A549 (cell line): Measurements from ENCODE around the gene PRR15L. TPM values are rescaled to one million over a fixed set of nuclear protein-coding genes. Genes with fewer than 3 reads are reported as not detected.

Source experiments
- ATAC-seq, 2 experiments: fragments of 200-7000 bp in 1 of 2; fragments of >200 bp in 1 of 2; cut with Nextera tagmentation in 1 of 2; cut with Tn5 transposase in 1 of 2; 3 replicates each; pipeline versions ENCODE4 v1.8.0 to v1.9.1; 2018 to 2020; ENCODE audit warnings: mild to moderate bottlenecking in 1 of 2, moderate library complexity in 1 of 2
- CTCF ChIA-PET: fragments of 300-600 bp; sonication (Branson Sonifier 250); formaldehyde crosslinking; extraction: SDS; loops from one replicate; lab custom pipeline; 2021; ENCODE audit warnings: antibody characterized with exemption, inconsistent platforms; lab: Yijun Ruan, JAX
- POLR2A ChIA-PET: fragments of 350-600 bp; formaldehyde crosslinking; extraction: SDS; loops from one replicate; lab custom pipeline; 2021; ENCODE audit warnings: antibody characterized with exemption, inconsistent platforms; lab: Yijun Ruan, JAX
- DNase-seq, 2 experiments: peaks; one replicate each; pipeline versions ENCODE4 v3.0.0 to v3.0.0-alpha.2; 2011 to 2016; ENCODE audit warnings: low read depth in 1 of 2, low spot score in 1 of 2
- FAIRE-seq: peaks from 2 replicates; lab custom pipeline; 2011; peaks lifted over from hg19 to GRCh38; lab: Jason Lieb, UNC
- H3K27ac ChIP-seq, 2 experiments: fragments of >200 bp; sonication (Bioruptor Twin); formaldehyde crosslinking; 3 replicates each; pipeline ENCODE4 v1.5.1; 2016 to 2017
- H3K4me1 ChIP-seq: fragments of >200 bp; sonication (Bioruptor Twin); formaldehyde crosslinking; 3 replicates; pipeline ENCODE4 v1.6.1; 2016
- H3K4me2 ChIP-seq: fragments of >200 bp; sonication (Bioruptor Twin); formaldehyde crosslinking; 3 replicates; pipeline ENCODE4 v1.6.1; 2016
- H3K4me3 ChIP-seq: fragments of >200 bp; sonication (Bioruptor Twin); formaldehyde crosslinking; 3 replicates; pipeline ENCODE4 v1.5.1; 2016
- H3K9me3 ChIP-seq: fragments of >200 bp; sonication (Bioruptor Twin); formaldehyde crosslinking; 3 replicates; pipeline ENCODE4 v1.6.1; 2016
- CEBPB ChIP-seq, 2 experiments: fragments of >200 bp in 1 of 2; sonication (Bioruptor Twin) in 1 of 2; formaldehyde crosslinking in 1 of 2; IDR thresholded peaks; 2 replicates each; pipeline ENCODE4 v1.6.1; 2012 to 2016
- CTCF ChIP-seq: fragments of >200 bp; sonication (Bioruptor Twin); formaldehyde crosslinking; IDR thresholded peaks from 3 replicates; pipeline ENCODE4 v1.5.1; 2016
- E2F6 ChIP-seq: IDR thresholded peaks from 2 replicates; pipeline ENCODE4 v1.6.1; 2012; ENCODE audit warnings: low read depth, borderline replicate concordance
- EP300 ChIP-seq, 2 experiments: fragments of >200 bp; sonication (Bioruptor Twin); formaldehyde crosslinking; IDR thresholded peaks; 2 replicates in 1 of 2; 3 replicates in 1 of 2; pipeline ENCODE4 v1.6.1; 2016 to 2017
- ESRRA ChIP-seq: fragments of 150-350 bp; IDR thresholded peaks from 2 replicates; pipeline ENCODE4 v1.6.1; 2014; ENCODE audit warnings: mild to moderate bottlenecking, low read length, borderline replicate concordance
- FOXS1 ChIP-seq: fragments of 250-450 bp; sonication (Bioruptor Pico); IDR thresholded peaks from 2 replicates; pipeline ENCODE4 v1.5.0; 2020; ENCODE audit warnings: mild to moderate bottlenecking, moderate library complexity
- HMGXB4 ChIP-seq: fragments of 250-450 bp; sonication (Bioruptor Pico); IDR thresholded peaks from 2 replicates; pipeline ENCODE4 v1.5.0; 2021; ENCODE audit warnings: mild to moderate bottlenecking, moderate library complexity, borderline replicate concordance
- JUN ChIP-seq, 2 experiments: fragments of >200 bp; sonication (Bioruptor Twin); formaldehyde crosslinking; IDR thresholded peaks; 2 replicates in 1 of 2; 3 replicates in 1 of 2; pipeline ENCODE4 v1.6.1; 2016 to 2017
- JUNB ChIP-seq: fragments of >200 bp; sonication (Bioruptor Twin); formaldehyde crosslinking; IDR thresholded peaks from 2 replicates; pipeline ENCODE4 v1.6.1; 2016
- KDM1A ChIP-seq: fragments of 200-600 bp; sonication (generic); IDR thresholded peaks from 2 replicates; pipeline ENCODE4 v1.6.1; 2016; ENCODE audit warnings: low read depth, mild to moderate bottlenecking
- KDM5A ChIP-seq: fragments of 200-600 bp; sonication (generic); IDR thresholded peaks from 2 replicates; pipeline ENCODE4 v1.6.1; 2016; ENCODE audit warnings: antibody characterized with exemption, mild to moderate bottlenecking
- NFE2L2 ChIP-seq: fragments of 150-350 bp; conservative IDR thresholded peaks from 2 replicates; pipeline ENCODE4 v1.6.1; 2014; ENCODE audit warnings: low read length
- NR3C1 ChIP-seq: fragments of >200 bp; sonication (Bioruptor Twin); formaldehyde crosslinking; IDR thresholded peaks from 3 replicates; pipeline ENCODE4 v1.6.1; 2017
- POLR2AphosphoS2 ChIP-seq: conservative IDR thresholded peaks from 2 replicates; pipeline ENCODE4 v1.6.1; 2012; ENCODE audit warnings: low read length, improper control_type of control experiment, inconsistent platforms
- RAD21 ChIP-seq, 2 experiments: fragments of >200 bp in 1 of 2; sonication (Bioruptor Twin) in 1 of 2; formaldehyde crosslinking in 1 of 2; IDR thresholded peaks in 1 of 2; conservative IDR thresholded peaks in 1 of 2; 2 replicates in 1 of 2; 3 replicates in 1 of 2; pipeline ENCODE4 v1.6.1; 2012 to 2018; ENCODE audit warnings: inconsistent platforms in 1 of 2
- RARB ChIP-seq: fragments of 250-450 bp; sonication (Bioruptor Pico); IDR thresholded peaks from 2 replicates; pipeline ENCODE4 v1.8.0; 2021; ENCODE audit warnings: mild to moderate bottlenecking, moderate library complexity
- REST ChIP-seq: fragments of 200-600 bp; sonication (generic); IDR thresholded peaks from 2 replicates; pipeline ENCODE4 v1.6.1; 2016; ENCODE audit warnings: antibody characterized with exemption, mild to moderate bottlenecking, moderate library complexity
- SMC3 ChIP-seq: fragments of >200 bp; sonication (Bioruptor Twin); formaldehyde crosslinking; IDR thresholded peaks from 3 replicates; pipeline ENCODE4 v1.6.1; 2018; ENCODE audit warnings: inconsistent platforms
- SREBF2 ChIP-seq: fragments of 450-650 bp; IDR thresholded peaks from 2 replicates; pipeline ENCODE4 v1.6.1; 2014; ENCODE audit warnings: mild to moderate bottlenecking, moderate library complexity
- TP53 ChIP-seq: fragments of 250-450 bp; sonication (Bioruptor Pico); IDR thresholded peaks from 2 replicates; pipeline ENCODE4 v1.5.0; 2021; ENCODE audit warnings: mild to moderate bottlenecking, moderate library complexity
- ZC3H11A ChIP-seq: fragments of 450-650 bp; IDR thresholded peaks from 2 replicates; pipeline ENCODE4 v1.6.1; 2014; ENCODE audit warnings: antibody characterized with exemption, mild to moderate bottlenecking
- ZNF302 ChIP-seq: fragments of 250-450 bp; sonication (Bioruptor Pico); IDR thresholded peaks from 2 replicates; pipeline ENCODE4 v1.9.0; 2021; ENCODE audit warnings: inconsistent platforms, mild to moderate bottlenecking, moderate library complexity
- WGBS: methylation state at CpG from one replicate; pipeline ENCODE4 v1.1.6; 2017; ENCODE audit errors: missing lambda C conversion rate; 5-methylcytosine and 5-hydroxymethylcytosine counted together
- polyA plus RNA-seq, 4 experiments: library from polyadenylated mRNA; depleted of rRNA in 3 of 4; stranded (reverse); fragments of >200 nt; fragmentation: RNase III in 1 of 4; extraction: RNeasy Plus Mini Kit Qiagen cat#74134 plus additional on column Dnase treatment in 1 of 4; gene quantifications; 2 replicates in 3 of 4; 3 replicates in 1 of 4; pipeline ENCODE4 v1.2.3, GENCODE V29; 2011 to 2017

Gene PRR15L
- polyA plus RNA-seq, 2 of the 4 experiments (the other 2 are of a cell fraction), result 1.6 to 2.2 TPM

- TF ChIP-seq CTCF, result peak; percentile 82
- TF ChIP-seq NFE2L2, result 0 out of 2 replicates have a peak, but pooled peaks have one; percentile 1
- peak; percentile 80 to 83 for TF ChIP-seq RAD21 (conservative IDR thresholded peaks at IDR 0.05 in 1 of 2, IDR thresholded peaks at IDR 0.05 in 1 of 2)
- no peak for TF ChIP-seq RARB (CRISPR knock-in tag)
- no peak for TF ChIP-seq E2F6
- TF ChIP-seq SMC3, result peak; percentile 73
- ChIA-PET CTCF (interaction anchor here (0.6 to 38.7 kb wide), 47 partner anchors 8 to 509 kb away, joined by 3 to 1426 read pairs (median 4); partner anchors contain the start of genes CDK5RAP3, PNPO, PRR15L and SCRN2), POLR2A (interaction anchor here (0.9 kb wide), 1 partner anchor 9 kb away, joined by 3 read pairs; no protein-coding TSS in a partner anchor)
- Histone ChIP-seq H3K4me1 (no peaks in the 10 kb centered on the region), H3K9me3 (no peaks in the 10 kb centered on the region), H3K4me2 (no peak overlapping the region), H3K27ac (no peak overlapping the region), H3K4me3 (no peak overlapping the region)
- no peak for FAIRE-seq
- DNase-seq, result peak; percentile 63 to 93
- peak; percentile 82 to 95 for ATAC-seq
- 14% methylated on average over 7 of the region's 7 CpGs for WGBS
These were observed 20.6 kb upstream of the PRR15L start for GRCh38 chr17:47978324-47978723.

GRCh38 chr17:47975823-47976205 is 18.1 kb upstream of the PRR15L start:
- H3K4me2 ChIP-seq, result no peak overlapping the region
- ATAC-seq, result no peak
- no peak overlapping the region for H3K4me3 ChIP-seq
- CTCF ChIA-PET, result interaction anchor here (1.0 to 38.7 kb wide), 9 partner anchors 12 to 134 kb away, joined by 3 to 1426 read pairs (median 10); partner anchors contain the start of genes PNPO, PRR15L and SCRN2
- peaks cover 9% of the 10 kb centered on the region for H3K4me1 ChIP-seq
- DNase-seq, result no peak
- TF ChIP-seq ZNF302 (CRISPR knock-in tag), result no peak
- no peak for TF ChIP-seq SREBF2
- TF ChIP-seq HMGXB4 (CRISPR knock-in tag), result no peak
- no peak for TF ChIP-seq POLR2AphosphoS2
- no peak for TF ChIP-seq KDM1A
- no peak for TF ChIP-seq JUN (IDR thresholded peaks at IDR 0.05)
- no peak for TF ChIP-seq TP53 (CRISPR knock-in tag)
- TF ChIP-seq EP300 (IDR thresholded peaks at IDR 0.05), result no peak
- no peak for TF ChIP-seq ESRRA
- no peak for TF ChIP-seq RAD21 (conservative IDR thresholded peaks at IDR 0.05 in 1 of 2, IDR thresholded peaks at IDR 0.05 in 1 of 2)
- no peak for TF ChIP-seq FOXS1 (CRISPR knock-in tag)
- TF ChIP-seq ZC3H11A, result no peak
- no peak for TF ChIP-seq NR3C1
- no peak for TF ChIP-seq E2F6
- TF ChIP-seq JUNB, result no peak
- no peak for TF ChIP-seq KDM5A
- no peak for TF ChIP-seq CEBPB (IDR thresholded peaks at IDR 0.05)
- TF ChIP-seq REST, result no peak
- H3K27ac ChIP-seq, result no peak overlapping the region
- no peak for FAIRE-seq
- 95% methylated on average over 10 of the region's 10 CpGs for WGBS
- H3K9me3 ChIP-seq, result no peaks in the 10 kb centered on the region
- POLR2A ChIA-PET, result no interaction called here
